GM06990 (cell line): ENCODE results near the gene CDC73.

Experiments
- DNase-seq: peaks from one replicate; pipeline ENCODE4 v3.0.0-alpha.2; 2011; ENCODE audit not compliant: insufficient read length; ENCODE audit errors: extremely low read depth
- H3K27me3 ChIP-seq: replicated peaks from 2 replicates; pipeline ENCODE4 v1.6.0; 2011; ENCODE audit warnings: low read length; ENCODE audit not compliant: control insufficient read depth, insufficient read depth
- H3K36me3 ChIP-seq: 2 replicates; pipeline ENCODE4 v1.5.1; 2011; ENCODE audit warnings: low read length; ENCODE audit not compliant: control insufficient read depth, insufficient read depth
- H3K4me3 ChIP-seq: replicated peaks from 2 replicates; pipeline ENCODE4 v1.5.1; 2011; ENCODE audit warnings: low read depth, mild to moderate bottlenecking, control low read depth, low read length
- CTCF ChIP-seq: IDR thresholded peaks from 2 replicates; pipeline ENCODE4 v1.5.1; 2011; ENCODE audit warnings: low read length, control low read depth, mild to moderate bottlenecking, inconsistent platforms; ENCODE audit not compliant: insufficient read depth, poor library complexity, severe bottlenecking

Gene CDC73

DNA sequence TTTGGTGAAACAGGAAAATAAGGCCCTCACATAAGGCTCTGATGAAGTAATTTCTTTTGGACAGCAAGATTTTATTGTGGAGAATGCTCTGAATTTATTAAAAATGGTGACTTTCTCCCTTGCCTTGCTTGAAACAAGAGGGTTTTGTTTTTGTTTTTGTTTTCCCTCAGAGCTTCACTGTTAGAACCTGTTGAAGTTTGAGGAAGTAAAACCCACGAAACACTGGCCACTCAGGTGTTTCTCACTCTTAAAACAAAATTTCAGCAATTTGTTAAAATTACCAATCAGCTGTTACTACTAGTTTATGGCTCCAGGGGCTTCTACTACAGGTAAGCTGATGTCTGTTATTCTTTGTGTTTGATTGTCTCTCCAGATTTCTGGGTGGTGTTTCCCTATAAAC, 177.2 kb downstream of the CDC73 start:
- DNase-seq, result no peak
- Histone ChIP-seq H3K27me3 (no peaks in the 10 kb centered on the region), H3K4me3 (no peak overlapping the region), H3K36me3 (no peaks in the 10 kb centered on the region)
- TF ChIP-seq CTCF, result no peak

- TF ChIP-seq CTCF, result no peak
- Histone ChIP-seq H3K27me3 (no peaks in the 10 kb centered on the region), H3K36me3 (no peaks in the 10 kb centered on the region), H3K4me3 (no peak overlapping the region)
- no peak for DNase-seq
Measured at GRCh38 chr1:193301746-193302145, 179.9 kb downstream of the CDC73 start.

GRCh38 chr1:193303849-193304248, 182.0 kb downstream of the CDC73 start:
- Histone ChIP-seq H3K36me3 (no peaks in the 10 kb centered on the region), H3K4me3 (no peak overlapping the region), H3K27me3 (no peaks in the 10 kb centered on the region)
- DNase-seq, result no peak
- no peak for TF ChIP-seq CTCF
